MM.1S (cell line): ENCODE results near the gene PSAT1.

ENCODE experiments used
- DNase-seq: peaks from one replicate; pipeline ENCODE4 v3.0.0-alpha.2; 2015
- H2AFZ ChIP-seq: fragments of 300-600 bp; sonication (generic); 2 replicates; pipeline ENCODE4 v1.6.0; 2016; ENCODE audit warnings: antibody characterized with exemption, low read length
- H3F3A ChIP-seq: fragments of 300-600 bp; sonication (generic); 2 replicates; pipeline ENCODE4 v1.6.1; 2016; ENCODE audit warnings: mild to moderate bottlenecking, antibody characterized with exemption, low read length, moderate library complexity, mixed read lengths; ENCODE audit not compliant: insufficient read depth
- H3K27ac ChIP-seq: fragments of 300-600 bp; sonication (generic); 2 replicates; pipeline ENCODE4 v1.5.1; 2016; ENCODE audit warnings: mild to moderate bottlenecking, low read length
- H3K27me3 ChIP-seq: fragments of 300-600 bp; sonication (generic); replicated peaks from 2 replicates; pipeline ENCODE4 v1.6.0; 2016; ENCODE audit warnings: low read length; ENCODE audit not compliant: insufficient read depth
- H3K36me3 ChIP-seq: fragments of 300-600 bp; sonication (generic); replicated peaks from 2 replicates; pipeline ENCODE4 v1.6.1; 2016; ENCODE audit warnings: mild to moderate bottlenecking, low read length, mixed read lengths; ENCODE audit not compliant: insufficient read depth
- H3K4me1 ChIP-seq: fragments of 300-600 bp; sonication (generic); 2 replicates; pipeline ENCODE4 v1.6.1; 2016; ENCODE audit warnings: low read length, mixed read lengths
- H3K4me2 ChIP-seq: fragments of 300-600 bp; sonication (generic); 2 replicates; pipeline ENCODE4 v1.6.0; 2016; ENCODE audit warnings: low read depth, low read length
- H3K4me3 ChIP-seq: fragments of 300-600 bp; sonication (generic); 2 replicates; pipeline ENCODE4 v1.5.1; 2016; ENCODE audit warnings: low read length, mixed read lengths
- H3K79me2 ChIP-seq: fragments of 300-600 bp; sonication (generic); 2 replicates; pipeline ENCODE4 v1.6.1; 2016; ENCODE audit warnings: mixed run types, low read length, mixed read lengths
- H3K9ac ChIP-seq: fragments of 300-600 bp; sonication (generic); 2 replicates; pipeline ENCODE4 v1.6.1; 2016; ENCODE audit warnings: low read length, mixed read lengths
- H3K9me2 ChIP-seq: fragments of 300-600 bp; sonication (generic); replicated peaks from 2 replicates; pipeline ENCODE4 v1.6.1; 2016; ENCODE audit warnings: mild to moderate bottlenecking, low read length, mixed read lengths; ENCODE audit not compliant: insufficient read depth
- H3K9me3 ChIP-seq: fragments of 300-600 bp; sonication (generic); replicated peaks from 2 replicates; pipeline ENCODE4 v1.6.1; 2016; ENCODE audit warnings: mild to moderate bottlenecking, low read length, mixed read lengths; ENCODE audit not compliant: insufficient read depth
- H4K20me1 ChIP-seq: fragments of 300-600 bp; sonication (generic); 2 replicates; pipeline ENCODE4 v1.6.1; 2016; ENCODE audit warnings: mild to moderate bottlenecking, low read length, moderate library complexity, mixed read lengths; ENCODE audit not compliant: insufficient read depth
- CTCF ChIP-seq: fragments of 300-600 bp; sonication (generic); IDR thresholded peaks from 2 replicates; pipeline ENCODE4 v1.5.1; 2016; ENCODE audit warnings: antibody characterized with exemption, low read length, mixed read lengths
- EZH2 ChIP-seq: fragments of 300-600 bp; sonication (generic); optimal IDR thresholded peaks from 2 replicates; pipeline ENCODE3; 2017; ENCODE audit warnings: low read depth, mild to moderate bottlenecking, antibody characterized with exemption, low read length, mixed read lengths
- EZH2phosphoT487 ChIP-seq: fragments of 300-600 bp; sonication (generic); IDR thresholded peaks from 2 replicates; pipeline ENCODE4 v1.6.1; 2018; ENCODE audit warnings: antibody characterized with exemption, low read length

The PSAT1 gene

GRCh38 chr9:78324068-78324650, 27.2 kb downstream of the PSAT1 start:
- H3K9me2 ChIP-seq: no peaks in the 10 kb centered on the region
- no peaks in the 10 kb centered on the region for H3K9me3 ChIP-seq
- H3K27me3 ChIP-seq: no peaks in the 10 kb centered on the region
- H3K36me3 ChIP-seq: peaks cover 8% of the 10 kb centered on the region
- no peaks in the 10 kb centered on the region for H3K79me2 ChIP-seq
- H3K4me3 ChIP-seq: no peak overlapping the region
- H3F3A ChIP-seq: no peaks in the 10 kb centered on the region
- H2AFZ ChIP-seq: no peak overlapping the region
- H3K27ac ChIP-seq: no peak overlapping the region
- H4K20me1 ChIP-seq: no peaks in the 10 kb centered on the region
- no peak overlapping the region for H3K4me2 ChIP-seq
- H3K9ac ChIP-seq: no peak overlapping the region
- H3K4me1 ChIP-seq: no peaks in the 10 kb centered on the region
- TF ChIP-seq EZH2 (no peak), CTCF (no peak), EZH2phosphoT487 (no peak)
- DNase-seq: no peak

DNA sequence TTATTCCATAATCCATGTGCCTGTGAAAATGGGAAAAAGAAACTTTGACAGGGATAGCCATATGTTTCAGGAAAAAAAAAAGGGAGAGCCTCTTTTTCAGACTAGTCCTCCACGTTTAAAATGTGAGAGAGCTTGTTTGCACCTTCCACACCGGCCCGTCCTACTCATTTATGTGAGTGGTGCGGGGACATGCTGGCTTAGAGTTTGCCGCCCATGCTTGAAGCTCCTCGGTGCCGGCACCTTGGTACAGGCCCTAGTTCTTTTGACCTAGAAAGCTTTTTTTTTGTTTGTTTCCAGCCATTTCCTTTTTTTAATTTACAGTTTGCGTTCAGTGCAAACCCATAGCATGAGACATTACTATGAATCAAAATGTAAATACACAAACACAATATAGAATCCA, 27.8 kb downstream of the PSAT1 start:
- Histone ChIP-seq H3K9me3 (no peaks in the 10 kb centered on the region), H3K9ac (no peak overlapping the region), H2AFZ (no peak overlapping the region), H3K36me3 (peaks cover 10% of the 10 kb centered on the region; the same call in 1 of the 2 replicates), H4K20me1 (no peaks in the 10 kb centered on the region), H3K4me1 (no peaks in the 10 kb centered on the region), H3K27me3 (no peaks in the 10 kb centered on the region), H3K4me3 (no peak overlapping the region), H3F3A (no peaks in the 10 kb centered on the region), H3K27ac (no peak overlapping the region), H3K9me2 (no peaks in the 10 kb centered on the region), H3K79me2 (no peaks in the 10 kb centered on the region), H3K4me2 (no peak overlapping the region)
- no peak for TF ChIP-seq CTCF
- no peak for TF ChIP-seq EZH2
- TF ChIP-seq EZH2phosphoT487: no peak
- DNase-seq: no peak

- H3K9me2 ChIP-seq: no peaks in the 10 kb centered on the region
- H3F3A ChIP-seq: no peaks in the 10 kb centered on the region
- no peaks in the 10 kb centered on the region for H3K27me3 ChIP-seq
- no peak overlapping the region for H3K27ac ChIP-seq
- H4K20me1 ChIP-seq: no peaks in the 10 kb centered on the region
- H3K9ac ChIP-seq: no peak overlapping the region
- no peaks in the 10 kb centered on the region for H3K9me3 ChIP-seq
- H3K79me2 ChIP-seq: no peaks in the 10 kb centered on the region
- no peaks in the 10 kb centered on the region for H3K4me1 ChIP-seq
- TF ChIP-seq CTCF (no peak), EZH2 (no peak), EZH2phosphoT487 (no peak)
- no peak overlapping the region for H3K4me2 ChIP-seq
- no peak overlapping the region for H2AFZ ChIP-seq
- peaks cover 10% of the 10 kb centered on the region; the same call in 1 of the 2 replicates for H3K36me3 ChIP-seq
- no peak for DNase-seq
- H3K4me3 ChIP-seq: no peak overlapping the region
These were observed 28.4 kb downstream of the PSAT1 start for GRCh38 chr9:78325343-78325742.
